GM21447 (cell line): ENCODE data around the gene ACTG2.
A peak's percentile ranks its signal among the peaks of the same experiment; 100 is the strongest.

Experiments used
- ATAC-seq: cut with Tn5 transposase; IDR thresholded peaks from one replicate; pipeline ENCODE4 v1.9.1; 2021; ENCODE audit not compliant: unreplicated experiment

ACTG2 gene

GRCh38 chr2:73911548-73912208 lies 18.9 kb downstream of the ACTG2 start:
- no peak for ATAC-seq

DNA sequence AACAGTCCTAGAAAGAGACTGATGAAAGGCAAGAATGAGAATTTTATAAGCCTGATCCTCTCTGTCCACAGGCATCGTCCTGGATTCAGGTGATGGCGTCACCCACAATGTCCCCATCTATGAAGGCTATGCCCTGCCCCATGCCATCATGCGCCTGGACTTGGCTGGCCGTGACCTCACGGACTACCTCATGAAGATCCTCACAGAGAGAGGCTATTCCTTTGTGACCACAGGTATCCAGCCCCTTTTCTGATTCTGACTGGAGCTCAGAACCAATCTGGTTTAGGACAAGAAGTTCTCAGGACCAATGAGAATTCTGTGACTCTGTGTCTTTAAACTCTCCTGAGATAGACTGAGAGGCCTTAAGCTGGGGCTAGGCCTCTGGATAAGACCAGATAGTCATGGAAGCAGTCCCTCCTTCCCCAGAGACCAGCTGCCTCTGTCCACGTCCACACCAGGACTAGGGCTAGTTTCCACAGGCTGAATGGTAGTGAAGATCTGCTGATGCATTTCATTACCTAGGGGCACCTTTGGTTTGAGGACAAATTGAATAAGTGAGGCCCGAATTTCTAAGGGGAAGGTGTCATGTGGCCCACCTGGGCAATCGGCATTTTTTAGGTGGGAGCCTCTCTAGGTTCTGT lies 20.7 kb downstream of the ACTG2 start:
- no peak for ATAC-seq

DNA sequence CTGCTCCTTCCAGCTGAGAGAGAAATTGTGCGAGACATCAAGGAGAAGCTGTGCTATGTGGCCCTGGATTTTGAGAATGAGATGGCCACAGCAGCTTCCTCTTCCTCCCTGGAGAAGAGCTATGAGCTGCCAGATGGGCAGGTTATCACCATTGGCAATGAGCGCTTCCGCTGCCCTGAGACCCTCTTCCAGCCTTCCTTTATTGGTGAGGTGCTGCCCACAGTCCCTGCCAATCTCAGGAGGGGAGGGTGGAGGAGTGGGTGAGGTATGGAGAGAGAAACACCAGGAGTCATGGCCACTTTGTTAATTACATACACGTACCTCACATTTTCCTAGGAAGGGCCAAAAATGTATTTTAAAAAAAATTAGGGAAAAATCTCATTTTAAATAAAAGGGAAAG lies 21.9 kb downstream of the ACTG2 start:
- no peak for ATAC-seq

- no peak for ATAC-seq
These were observed 22.7 kb downstream of the ACTG2 start for GRCh38 chr2:73915437-73915993.

DNA sequence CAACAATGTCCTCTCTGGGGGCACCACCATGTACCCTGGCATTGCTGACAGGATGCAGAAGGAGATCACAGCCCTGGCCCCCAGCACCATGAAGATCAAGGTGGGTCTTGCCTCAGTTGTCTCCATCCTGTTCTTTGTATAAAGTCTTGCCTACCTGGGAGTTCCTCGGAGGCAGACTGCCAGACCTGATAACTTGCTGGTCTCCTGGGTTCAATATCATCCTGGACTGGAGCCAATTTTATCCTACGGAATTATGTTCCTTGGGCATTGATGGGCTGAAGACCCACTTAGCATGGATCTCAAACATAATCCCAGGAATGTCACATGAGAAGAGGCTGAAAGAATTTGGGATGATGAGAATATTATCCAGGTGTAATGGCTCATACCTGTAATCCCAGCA lies 23.9 kb downstream of the ACTG2 start:
- no peak for ATAC-seq

GRCh38 chr2:73917296-73917695 lies 24.5 kb downstream of the ACTG2 start:
- ATAC-seq, result no peak

DNA sequence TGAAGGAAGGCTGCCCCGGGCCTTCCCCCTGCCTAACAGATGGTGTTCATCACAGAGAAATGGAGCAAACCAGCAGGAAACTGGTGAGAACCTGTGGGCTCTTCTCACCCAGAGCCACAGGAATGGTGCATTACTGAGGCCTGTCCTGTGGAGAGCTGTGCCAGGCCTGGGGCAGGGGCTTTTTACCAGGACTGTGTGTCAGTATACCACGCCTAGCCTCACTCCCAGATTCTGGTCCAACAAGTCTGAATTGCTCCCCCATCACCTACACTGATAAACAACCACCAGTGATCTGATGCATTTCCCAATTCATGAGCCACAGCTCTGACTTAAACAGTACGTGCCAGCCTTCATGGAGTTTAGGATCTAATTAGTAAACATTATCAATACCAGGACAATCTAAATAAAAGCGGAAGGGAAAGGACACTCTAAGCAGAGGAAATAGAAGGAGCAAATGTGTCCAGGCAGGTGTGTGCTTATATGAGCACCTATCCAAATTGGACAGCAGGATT lies 24.9 kb downstream of the ACTG2 start:
- no peak for ATAC-seq

DNA sequence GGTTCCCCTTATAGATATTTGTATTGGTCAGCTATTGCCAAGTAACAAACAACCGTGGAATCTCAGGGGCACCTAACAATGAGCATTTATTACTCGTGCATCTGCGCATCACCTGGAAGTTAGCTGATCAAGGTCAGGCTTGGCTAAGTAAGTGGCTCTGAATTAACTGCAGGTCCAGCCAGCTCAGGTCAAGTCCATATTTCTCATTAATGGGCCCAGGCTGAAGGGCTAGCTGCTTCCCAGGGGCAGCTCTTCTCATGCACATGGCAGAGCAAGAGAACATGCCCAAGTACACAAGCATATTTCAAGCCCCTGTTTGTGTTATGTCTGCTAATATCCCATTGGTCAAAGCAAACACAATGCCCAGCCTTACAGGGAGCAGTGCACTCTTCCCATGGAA lies 26.0 kb downstream of the ACTG2 start:
- ATAC-seq, result no peak

DNA sequence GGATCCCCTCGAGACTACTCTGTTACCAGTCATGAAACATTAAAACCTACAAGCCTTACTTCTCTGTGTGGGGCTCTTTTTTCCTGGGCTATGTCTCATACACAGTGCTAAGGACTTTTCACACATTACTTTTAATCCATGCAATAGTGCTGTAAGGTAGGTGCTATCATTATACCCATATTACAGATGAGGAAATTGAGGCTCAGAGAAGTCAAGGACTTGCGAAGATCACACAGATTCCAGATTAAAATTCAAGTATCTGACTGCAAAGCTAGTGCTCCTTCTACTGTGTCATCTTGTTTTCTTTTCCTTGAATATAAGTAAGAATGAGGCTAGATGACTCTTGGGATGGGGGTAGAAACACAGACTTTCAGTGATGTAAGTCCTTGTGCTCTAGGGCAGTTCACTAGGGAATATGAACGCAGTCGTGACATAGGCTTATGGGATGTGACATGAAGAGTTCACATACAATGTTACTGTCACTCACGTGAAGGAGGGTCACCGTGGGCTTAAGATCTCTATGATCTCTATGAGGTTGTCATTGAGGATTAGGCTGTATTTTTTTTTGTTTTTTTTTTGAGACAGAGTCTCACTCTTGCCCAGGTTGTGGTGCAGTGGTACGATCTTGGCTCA lies 26.9 kb downstream of the ACTG2 start:
- ATAC-seq, result no peak

DNA sequence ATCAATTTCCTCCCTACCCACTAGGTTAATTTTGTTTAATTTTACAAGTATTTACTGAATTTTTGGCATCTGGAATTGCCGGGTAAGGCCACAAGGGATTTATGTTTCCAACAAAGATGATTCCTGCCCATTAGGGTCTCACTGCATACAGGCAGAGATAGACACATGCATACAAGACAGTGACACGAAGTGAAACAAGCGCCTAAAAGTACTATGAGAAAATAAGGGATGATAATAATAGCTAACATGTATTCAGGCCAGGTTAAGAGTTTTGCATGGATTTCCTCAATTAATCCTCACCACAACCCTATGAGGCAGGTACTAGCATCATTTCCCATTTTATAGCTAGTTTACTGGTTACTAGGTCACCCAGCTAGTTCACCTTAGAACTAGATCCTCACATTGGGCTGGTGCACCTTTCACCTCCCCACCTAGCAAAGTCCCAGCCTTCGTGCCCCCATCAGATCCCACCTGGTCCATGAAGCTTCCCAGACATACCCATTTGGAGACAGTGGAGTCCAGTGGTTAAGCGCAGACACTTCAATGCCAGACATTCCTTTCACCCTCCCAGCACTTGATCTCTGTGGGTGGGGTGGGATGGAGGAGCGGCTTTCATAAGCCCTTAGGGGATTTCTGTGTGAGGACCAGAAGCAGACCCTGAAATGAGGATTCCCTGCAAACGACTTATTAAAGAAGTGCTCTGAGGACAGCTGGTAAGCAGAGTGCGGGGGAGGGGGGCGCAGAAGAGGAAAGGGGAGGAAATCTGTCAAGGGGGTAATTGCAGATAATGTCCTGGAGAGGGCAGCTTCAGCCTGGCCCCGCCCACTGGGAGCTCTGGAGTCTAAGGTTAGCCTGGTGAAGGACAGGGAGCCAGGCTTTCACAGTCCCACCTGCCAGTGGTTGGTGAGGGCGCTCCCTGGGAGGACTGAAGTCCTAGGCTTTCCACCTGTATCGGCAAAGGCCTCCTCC lies 28.1 kb downstream of the ACTG2 start:
- no peak for ATAC-seq

GRCh38 chr2:73921581-73921980 lies 28.8 kb downstream of the ACTG2 start:
- ATAC-seq, result no peak

DNA sequence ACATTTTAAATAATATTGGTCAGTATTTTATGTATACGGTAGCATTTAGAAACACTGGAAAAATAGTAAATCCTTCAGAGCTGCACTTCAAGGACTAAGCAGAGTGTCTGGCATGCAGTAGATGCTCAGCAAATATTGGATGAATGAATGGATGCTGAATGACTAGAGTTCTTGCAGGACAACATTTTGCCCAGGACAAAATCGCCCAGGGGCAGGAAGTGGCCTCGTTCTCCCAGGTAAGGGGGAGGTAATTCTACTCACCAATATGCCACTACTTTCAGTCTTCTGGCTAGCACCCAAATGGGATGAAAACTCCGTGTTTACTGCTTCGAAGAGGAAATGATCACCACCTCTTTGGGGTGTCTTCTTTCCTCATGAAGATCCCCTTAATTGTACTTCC lies 29.9 kb downstream of the ACTG2 start:
- no peak for ATAC-seq

- ATAC-seq, result no peak
These were observed 32.4 kb downstream of the ACTG2 start for GRCh38 chr2:73925033-73925704.

DNA sequence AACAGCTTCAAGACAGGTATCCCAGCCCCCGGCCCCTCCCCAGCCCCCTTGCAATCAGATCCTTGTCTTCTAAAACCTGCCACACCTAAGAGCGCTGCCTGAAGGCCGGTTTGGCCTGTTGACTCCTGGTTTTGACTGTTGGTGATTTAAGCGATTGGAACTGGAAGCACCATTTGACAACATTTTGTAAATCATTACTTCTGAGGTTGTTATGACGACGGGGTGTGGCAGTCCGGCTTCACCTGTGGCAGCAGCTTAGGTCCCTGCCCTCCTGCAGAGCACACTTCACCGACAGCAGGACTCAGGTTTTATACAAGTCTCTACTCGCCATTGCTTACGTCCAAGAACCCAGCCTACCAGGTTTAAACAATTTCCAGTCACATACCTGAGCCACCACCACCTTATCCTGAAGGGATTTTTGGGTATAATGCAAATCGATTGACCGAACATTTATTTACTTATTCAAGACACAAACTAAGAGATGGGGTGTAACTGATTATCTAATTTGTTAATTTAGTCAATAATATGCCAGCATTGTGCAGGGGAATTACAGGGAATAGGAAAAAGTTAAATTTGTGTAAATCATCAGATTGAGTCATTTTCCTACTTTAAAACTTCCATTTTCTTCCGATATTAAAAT lies 33.2 kb downstream of the ACTG2 start:
- no peak for ATAC-seq

- ATAC-seq, result peak; percentile 100
These were observed 33.9 kb downstream of the ACTG2 start, which contains the start of gene DGUOK for GRCh38 chr2:73926493-73927327. Gene DGUOK (plus strand): TSS chr2:73926880. CDS start chr2:73926911, 31 bp downstream.

DNA sequence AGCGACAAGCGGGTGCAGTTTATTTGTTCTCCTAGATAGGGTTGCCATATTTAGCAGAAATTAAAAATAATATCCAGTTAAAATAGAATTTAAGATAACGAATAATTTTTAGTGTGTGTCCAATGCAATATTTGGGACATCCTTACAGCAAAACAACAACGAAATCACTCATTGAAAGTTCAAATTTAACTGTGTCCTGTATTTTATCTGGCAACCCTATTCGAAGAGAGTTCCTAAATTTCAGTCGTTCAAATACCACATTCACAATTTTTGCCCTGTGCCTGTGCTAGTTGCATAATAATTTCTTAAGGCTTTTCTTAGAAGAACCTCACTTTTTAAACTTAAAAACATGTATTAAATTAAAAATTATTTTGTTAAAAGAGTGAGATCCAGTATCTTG lies 34.5 kb downstream of the ACTG2 start:
- ATAC-seq, result no peak

DNA sequence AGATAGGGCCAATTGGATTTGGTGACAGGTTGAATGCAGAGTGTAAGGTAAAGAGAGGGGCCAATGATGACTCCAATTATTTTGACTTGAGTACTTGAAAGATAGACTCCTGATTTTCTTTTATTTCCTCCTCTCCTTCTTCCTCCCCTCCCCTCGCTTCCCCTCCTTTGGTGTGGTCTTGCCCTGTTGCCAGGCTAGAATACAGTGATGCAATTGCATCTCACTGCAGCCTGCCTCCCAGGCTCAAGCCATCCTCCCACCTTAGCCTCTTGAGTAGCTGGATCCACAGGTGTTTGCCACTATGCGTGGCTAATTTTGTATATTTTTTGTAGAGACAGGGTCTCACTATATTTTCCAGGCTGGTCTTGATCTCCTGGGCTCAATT lies 36.1 kb downstream of the ACTG2 start:
- ATAC-seq, result no peak

DNA sequence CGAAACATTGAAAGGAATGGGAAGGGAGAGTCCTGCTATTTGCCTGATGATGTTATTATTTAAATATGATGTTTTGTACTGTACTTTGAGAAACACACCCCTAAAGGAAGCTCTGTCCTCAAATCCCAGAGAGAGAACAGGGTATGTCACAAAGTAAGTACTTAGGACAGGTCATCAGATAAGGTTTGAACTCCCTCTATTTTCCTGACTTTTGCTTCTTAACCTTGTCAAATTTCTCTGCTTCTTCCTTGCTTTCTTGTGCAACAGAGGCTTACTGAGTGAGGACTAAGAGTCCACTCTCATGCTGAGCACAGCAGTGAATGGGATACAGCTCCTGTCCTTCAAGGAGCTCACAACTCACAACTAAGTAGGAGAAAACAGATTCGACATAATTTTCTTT lies 37.6 kb downstream of the ACTG2 start:
- ATAC-seq, result no peak
